ENCODE data around the gene CEP19. TPM values are rescaled to one million over a fixed set of nuclear protein-coding genes. Genes with fewer than 3 reads are reported as not detected.

CEP19 gene
- total and polyA plus RNA-seq, 2 of the 4 experiments (the other 2 are of a cell fraction), result 1.1 to 1.4 TPM

DNA sequence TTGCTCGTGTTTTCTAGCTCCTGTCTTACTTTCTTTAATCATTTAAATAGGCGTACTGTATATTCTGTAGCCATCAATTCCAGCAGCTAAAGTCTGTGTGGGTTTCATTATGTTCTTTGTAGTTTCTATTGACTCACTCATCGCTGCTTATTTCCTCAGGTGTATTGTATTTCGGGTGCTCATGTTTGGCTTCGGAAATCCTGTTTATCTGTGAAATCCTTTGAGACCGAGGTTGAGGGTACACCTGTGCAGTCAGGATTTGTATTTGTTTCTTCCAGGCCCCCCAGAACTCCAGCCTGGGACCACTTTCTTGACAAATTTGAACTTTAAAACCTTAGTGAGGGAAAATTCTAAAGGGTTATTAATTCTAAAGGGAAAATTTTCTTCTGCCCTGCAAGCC is 25.6 kb upstream of the CEP19 start (continued):
- TF ChIP-seq USF2 (IDR thresholded peaks at IDR 0.05; ENCODE audit: low read depth, low read length), result no peak
- TF ChIP-seq, protein P1, sequence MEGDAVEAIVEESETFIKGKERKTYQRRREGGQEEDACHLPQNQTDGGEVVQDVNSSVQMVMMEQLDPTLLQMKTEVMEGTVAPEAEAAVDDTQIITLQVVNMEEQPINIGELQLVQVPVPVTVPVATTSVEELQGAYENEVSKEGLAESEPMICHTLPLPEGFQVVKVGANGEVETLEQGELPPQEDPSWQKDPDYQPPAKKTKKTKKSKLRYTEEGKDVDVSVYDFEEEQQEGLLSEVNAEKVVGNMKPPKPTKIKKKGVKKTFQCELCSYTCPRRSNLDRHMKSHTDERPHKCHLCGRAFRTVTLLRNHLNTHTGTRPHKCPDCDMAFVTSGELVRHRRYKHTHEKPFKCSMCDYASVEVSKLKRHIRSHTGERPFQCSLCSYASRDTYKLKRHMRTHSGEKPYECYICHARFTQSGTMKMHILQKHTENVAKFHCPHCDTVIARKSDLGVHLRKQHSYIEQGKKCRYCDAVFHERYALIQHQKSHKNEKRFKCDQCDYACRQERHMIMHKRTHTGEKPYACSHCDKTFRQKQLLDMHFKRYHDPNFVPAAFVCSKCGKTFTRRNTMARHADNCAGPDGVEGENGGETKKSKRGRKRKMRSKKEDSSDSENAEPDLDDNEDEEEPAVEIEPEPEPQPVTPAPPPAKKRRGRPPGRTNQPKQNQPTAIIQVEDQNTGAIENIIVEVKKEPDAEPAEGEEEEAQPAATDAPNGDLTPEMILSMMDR (conservative IDR thresholded peaks at IDR 0.05; ENCODE audit: low read depth, low read length), result no peak

Measured in IMR-90 (cell line).